Erythroblast (primary cell): ENCODE data around the gene MAP2K3.

Experiments
- GATA1 ChIP-seq: IDR thresholded peaks from 2 replicates; pipeline ENCODE4 v1.6.1; 2011; ENCODE audit warnings: low read depth, mild to moderate bottlenecking, control low read depth, low read length, moderate library complexity
- POLR2A ChIP-seq: IDR thresholded peaks from 2 replicates; pipeline ENCODE4 v1.6.1; 2011; ENCODE audit warnings: mild to moderate bottlenecking, low read length

- TF ChIP-seq POLR2A (no peak), GATA1 (no peak)
These were observed 4.1 kb downstream of the MAP2K3 start for GRCh38 chr17:21288571-21289017.
